GM21786 (cell line): ENCODE data around the gene OR52R1.
A peak's percentile ranks its signal among the peaks of the same experiment; 100 is the strongest.
"Not testable (repeated sequence)": the region's sequence is repeated elsewhere in the genome, so short reads cannot be mapped to it uniquely, and the experiment has no call there.

Experiments used
- ATAC-seq: cut with Tn5 transposase; IDR thresholded peaks from one replicate; pipeline ENCODE4 v1.9.1; 2021; ENCODE audit not compliant: unreplicated experiment

OR52R1 gene

DNA sequence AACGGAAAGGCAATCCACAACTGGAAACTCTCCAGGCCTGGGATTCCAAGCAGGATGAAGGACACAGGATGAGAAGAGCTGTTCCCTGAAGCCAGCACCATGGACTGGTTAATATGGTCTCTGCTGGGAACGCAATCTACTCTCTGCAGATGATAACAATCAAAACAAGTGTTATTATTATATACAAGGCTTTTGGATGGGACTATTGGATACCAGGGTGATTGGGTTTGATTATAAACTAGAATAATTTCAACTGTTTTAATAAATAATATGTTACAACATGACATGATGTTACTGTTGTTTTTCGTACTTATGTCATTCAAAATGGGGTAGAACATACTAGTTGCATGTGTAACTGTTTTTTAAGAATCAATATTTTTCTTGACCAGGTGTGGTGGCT lies at the start of gene OR52R1:
OR52R1 (minus strand) TSS at position 101 of the 400 bp plus-strand sequence; CDS start at position 101, 0 bp downstream.
- ATAC-seq: no peak

DNA sequence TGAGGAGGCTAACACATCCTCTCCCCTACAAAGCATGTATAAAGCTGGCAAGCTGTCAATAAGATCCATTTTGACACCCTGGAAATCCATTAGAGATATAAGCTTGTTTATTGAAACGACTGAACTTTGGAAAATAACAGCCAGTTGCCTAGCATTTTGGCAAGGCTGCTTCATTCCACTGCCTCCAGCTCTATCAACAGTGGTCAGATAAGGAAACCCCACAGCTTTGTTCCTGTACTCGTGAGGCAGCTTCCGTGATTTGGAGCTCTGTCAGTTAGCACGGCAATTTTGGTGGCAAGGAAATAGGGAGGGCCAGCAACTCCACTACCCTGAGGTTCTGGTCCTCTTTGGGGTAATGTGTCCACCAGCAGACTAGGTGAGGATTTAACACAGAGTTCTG lies 46.9 kb upstream of the OR52R1 start:
- ATAC-seq: no peak

DNA sequence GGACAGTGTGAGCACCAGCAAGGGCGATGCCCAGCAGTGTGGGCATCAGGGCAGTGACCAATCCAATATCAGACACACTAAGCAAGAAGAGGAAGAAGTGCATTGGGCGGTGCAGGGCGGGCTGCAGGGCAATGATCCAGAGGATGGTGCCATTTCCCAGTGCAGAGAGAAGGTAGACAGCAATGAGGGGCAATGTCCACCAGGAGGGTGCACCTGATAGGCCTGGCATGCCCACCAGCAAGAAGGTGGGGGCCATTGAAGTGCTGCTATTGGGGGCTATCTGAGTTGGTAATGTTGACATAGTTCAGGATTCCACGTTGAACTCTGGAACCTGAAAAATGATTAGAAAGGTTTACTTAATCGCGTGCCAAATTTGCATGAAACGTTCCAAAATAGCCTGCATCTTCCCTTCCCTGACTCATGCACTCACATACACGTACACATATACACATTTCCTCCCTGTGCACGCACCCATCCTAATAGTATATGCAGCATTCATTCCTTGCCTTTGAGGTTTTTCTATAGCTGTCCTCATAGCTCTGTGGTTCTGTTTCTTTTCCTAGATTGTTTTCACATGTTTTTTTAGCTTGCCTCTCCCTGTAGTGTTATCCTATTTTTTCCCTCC lies 44.8 kb upstream of the OR52R1 start, which contains the start of gene OR51S1:
OR51S1 (minus strand) TSS at position 301 of the 625 bp plus-strand sequence; CDS start at position 301, 0 bp downstream.
- ATAC-seq: no peak

DNA sequence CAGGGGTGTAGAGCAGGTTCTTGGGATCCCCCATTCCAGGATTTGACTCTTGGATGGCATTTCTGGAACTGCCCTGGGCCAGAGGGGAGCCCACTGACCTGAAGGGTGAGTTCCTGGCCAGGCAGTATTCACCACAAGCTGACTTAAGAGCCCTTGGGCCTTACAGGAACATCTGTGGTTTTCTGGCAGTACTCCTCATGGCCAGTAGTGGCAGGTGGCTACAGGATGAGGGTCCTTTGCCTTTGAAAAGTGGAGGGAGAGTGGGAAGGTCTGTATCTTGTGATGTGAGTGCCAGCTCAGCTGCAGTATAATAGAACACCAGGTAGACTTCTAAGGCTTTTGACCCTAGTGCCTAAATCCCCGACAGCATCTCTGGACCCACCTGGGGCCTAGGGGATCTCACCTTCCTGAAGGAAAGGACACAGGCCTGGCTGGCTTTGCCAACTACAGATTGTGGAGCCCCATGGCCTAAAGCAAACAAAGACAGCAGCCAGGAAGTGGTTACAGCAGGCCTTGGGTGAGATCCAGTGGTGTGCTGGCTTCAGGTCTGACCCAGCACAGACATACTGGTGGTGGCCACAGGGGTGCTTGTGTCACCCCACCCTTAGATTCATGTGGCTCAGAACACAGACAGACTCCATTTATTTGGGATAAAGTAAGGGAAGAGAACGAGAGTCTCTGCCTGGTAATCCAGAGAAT lies 35.8 kb upstream of the OR52R1 start:
- no peak for ATAC-seq

DNA sequence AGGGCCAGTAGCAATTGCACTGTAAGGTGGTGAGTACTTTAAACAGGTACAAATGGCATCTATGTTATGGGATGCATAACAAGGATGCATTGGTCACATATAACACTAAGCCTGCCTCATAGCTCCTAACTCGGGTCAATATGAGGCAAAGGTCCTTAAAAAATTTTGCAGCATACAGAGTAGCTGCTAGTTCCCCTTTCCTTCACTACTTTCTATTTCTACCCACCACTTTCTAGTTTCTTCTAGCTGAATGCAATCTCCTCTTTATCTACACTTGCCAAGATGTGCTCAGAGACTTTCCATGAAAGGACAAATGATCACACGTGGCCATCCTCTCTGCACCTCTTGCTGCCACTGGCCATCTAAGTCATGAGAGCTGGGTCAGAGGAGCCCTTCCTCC lies 26.7 kb upstream of the OR52R1 start:
- no peak for ATAC-seq

DNA sequence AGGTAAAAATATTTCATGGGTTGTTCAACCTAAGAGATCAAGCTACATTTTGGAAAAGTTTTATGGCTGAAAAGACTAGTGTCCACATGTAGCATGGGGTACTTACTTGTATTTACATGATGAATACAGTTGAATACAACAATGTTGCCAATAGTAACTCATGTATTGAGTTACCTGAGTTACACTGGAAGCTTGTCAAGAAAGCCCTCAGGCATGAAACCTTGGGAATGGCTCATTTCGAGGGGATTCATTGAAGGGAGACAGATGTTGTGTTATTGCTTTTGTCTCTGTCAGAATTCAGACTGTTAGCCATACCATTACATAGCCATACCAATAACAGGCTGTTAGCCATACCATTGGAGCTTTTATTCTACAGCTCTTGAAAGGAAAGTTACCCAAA lies 26.2 kb upstream of the OR52R1 start:
- no peak for ATAC-seq

DNA sequence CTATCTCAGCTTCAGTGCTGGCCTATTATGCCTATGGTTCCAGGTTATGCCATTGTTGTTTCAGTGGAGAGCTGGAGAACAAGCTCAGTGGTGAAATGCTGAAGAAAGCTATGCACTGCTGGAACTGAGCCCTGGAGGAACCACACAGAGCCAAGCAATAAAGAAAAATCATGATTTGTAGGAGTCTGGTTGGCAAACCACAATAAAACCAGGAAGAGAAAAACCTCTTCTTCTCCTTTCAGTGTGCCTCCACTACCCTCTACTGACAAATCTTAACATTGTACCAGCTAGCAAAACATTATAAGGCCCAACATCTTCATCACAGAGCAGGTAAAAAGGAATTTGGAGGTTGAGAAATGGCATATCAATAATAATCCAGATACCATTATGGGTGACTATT lies 22.2 kb upstream of the OR52R1 start:
- no peak for ATAC-seq

DNA sequence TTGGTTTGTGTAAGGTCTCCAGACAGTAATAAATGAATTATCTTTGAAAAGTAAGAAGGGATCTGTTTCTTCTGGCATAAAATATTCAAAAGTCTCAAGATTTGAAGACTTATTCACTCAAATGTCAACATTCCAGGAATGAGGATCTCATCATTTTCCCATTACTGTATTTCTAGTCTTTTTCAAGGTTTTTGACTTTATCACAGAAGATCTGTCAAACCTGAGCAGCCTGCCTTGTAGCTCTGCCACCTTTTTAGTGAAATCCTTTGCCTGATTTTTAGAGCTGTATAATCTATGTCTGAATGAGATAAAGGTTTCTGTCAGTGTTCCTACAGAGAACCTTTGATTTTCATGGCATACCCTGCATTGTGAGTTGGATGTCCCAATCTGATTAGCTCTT lies 21.0 kb upstream of the OR52R1 start:
- no peak for ATAC-seq

DNA sequence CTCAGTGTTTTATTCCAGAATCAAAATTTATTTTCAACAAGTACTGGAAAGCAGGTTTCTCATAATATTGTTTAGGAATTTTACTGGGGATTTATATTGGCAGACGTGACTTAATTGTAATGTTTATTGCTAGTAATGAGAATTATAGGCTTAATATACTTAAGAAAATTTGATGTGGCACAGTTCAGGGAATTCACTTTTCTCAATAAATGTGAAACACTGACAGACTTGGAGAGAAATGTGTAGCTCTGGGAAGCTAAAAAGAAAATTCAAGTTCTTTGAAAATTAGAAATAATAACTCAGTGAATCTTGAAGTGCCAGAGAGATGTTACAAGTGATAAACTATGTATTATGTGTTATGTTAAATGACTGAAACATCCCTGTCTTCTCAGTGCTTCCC lies 16.8 kb upstream of the OR52R1 start, which contains the start of gene OR51F2:
OR51F2 (plus strand) TSS at position 301 of the 400 bp plus-strand sequence. CDS start 101 bp downstream, outside the sequence.
- no peak for ATAC-seq

DNA sequence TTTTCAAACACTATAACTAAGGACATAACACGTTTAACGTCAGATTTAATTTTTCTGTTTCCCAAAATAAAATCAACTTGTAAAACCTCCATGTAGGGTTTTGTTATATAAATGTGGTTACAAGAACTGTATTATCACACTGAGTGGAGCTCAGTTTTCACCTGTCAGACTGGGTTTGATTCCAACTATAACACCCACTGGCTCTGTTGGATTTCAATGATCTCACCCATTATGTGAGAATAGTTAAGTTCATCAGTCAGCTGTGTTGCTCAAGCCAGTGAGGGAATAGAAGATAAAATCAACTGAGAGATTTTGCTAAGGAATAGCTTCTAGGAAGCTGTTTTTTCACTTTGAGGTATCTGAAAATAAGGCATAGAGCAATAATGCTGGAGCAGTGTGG lies 5.1 kb upstream of the OR52R1 start:
- no peak for ATAC-seq

DNA sequence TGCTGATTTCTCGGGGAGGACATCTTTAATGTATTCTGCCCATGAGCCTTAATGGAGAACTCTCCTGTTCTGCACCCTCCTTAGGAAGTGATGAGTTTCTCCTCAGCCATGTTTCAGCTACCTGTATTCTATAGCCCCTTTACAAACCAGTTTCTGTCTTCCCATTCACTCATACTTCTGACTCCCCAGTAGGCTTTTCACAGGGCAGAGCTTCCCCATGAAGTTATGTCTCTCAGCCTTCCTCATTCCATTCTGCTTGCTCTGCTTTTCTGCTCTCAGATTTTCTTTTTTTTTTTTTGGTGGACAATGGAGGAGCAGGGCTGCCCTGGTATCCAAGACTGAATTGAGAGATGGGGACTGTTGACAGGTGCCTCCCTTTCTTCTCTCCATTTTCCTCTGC lies 4.3 kb upstream of the OR52R1 start:
- no peak for ATAC-seq

DNA sequence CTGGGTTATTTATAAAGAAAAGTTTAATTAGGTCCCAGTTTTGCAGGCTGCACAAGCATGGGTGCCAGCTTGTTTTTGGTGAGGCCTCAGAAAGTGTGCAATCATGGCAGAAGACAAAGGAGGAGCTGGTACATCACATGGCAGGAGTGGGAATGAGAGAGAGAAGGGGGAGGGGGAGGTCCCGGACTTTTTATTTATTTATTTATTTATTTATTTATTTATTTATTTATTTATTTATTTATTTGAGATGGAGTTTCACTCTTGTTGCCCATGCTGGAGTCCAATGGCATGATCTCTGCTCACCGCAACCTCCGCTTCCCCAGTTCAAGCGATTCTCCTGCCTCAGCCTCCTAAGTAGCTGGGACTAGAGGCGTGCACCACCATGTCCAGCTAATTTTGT lies 2.9 kb downstream of the OR52R1 start:
- ATAC-seq: not testable (repeated sequence)

DNA sequence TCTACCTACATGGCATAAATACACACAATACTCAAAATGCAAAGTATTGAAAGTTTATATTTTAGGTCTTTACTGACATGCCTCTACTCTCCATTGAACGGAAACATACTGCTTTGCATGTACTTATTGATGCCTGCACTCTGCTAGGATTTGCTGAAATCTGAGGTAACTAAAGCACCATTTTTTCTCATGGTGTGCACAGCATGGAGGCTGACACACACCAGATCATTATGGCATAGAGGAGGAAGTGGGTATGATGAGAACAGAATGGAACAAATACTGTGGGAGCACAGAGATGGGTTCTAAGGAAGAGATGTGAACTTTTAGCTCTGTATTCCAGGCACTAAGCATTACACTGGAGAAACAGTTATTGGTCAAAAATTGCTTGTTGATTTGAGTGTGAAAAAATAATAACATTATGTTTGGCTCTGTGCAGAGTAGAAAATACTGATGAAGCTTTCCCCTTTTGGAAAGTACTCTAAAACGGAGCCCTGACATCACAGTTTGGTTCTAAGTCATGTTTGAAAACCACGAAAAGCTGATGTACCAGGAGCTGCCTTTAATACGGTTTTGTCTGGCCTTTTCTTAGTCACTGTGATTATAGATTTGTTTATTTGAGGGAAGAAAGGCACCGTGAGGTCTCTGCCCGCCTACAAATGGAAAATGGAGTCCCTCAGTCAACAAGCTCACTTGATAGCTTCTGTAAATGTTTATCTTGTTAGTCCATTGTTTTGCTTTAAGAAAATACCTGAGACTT lies 5.6 kb downstream of the OR52R1 start:
- no peak for ATAC-seq

DNA sequence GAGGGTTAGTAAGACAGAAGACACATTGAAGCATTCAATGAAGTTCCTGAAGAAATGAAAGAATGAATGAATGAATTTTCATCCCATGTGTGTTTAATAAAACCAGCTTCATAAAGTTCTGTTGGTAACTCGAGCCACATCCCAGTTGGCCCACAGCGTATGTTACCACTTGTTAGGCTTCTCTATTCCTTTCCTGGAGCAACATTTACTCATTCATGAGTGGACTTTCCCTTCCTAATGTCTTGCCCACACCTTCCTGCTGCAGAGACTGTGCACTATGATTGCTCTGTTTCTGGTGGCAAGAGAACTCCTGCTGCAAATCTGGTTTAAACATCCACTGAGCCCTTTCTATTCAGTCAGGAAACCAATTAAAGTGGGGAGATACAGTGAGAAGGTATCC lies 7.0 kb downstream of the OR52R1 start:
- ATAC-seq: no peak

DNA sequence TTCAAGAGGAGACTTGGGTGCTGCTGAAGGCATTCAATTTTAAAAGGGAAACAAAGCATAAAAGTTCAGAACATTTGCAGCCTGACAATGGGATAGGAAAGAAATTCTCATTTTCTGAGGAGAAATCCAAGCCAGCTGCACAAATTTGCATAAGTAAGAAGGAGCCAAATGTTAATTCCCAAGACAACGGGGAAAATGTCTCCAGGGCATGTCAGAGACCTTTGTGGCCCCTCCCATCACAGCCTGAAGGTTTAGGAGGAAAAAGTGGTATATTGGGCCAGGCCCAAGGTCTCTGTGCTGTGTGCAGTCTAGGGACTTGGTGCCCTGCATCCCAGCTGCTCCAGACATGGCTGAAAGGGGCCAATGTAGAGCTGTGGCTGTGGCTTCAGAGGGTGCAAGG lies 21.7 kb downstream of the OR52R1 start:
- no peak for ATAC-seq

DNA sequence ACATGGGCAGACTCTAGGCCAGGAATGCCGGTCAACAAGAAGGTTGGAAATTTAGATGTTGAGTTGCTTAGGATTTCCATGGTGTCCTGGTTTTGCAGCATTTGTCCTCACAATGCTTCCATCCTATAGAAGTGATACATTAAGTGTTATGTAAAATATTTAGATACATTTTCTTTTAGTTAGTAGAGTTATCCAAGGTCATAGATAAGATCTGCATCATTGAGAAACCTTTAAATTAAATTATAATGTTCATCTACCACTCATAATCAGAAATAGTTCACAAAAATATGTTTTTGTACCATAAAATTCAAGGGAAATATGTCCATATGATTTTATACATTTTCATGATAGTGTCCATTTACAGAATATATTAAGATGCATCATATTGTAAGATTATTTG lies 34.3 kb downstream of the OR52R1 start, which contains the start of gene OR51F1:
OR51F1 (minus strand) TSS at position 101 of the 400 bp plus-strand sequence; CDS start at position 101, 0 bp downstream.
- ATAC-seq: no peak

DNA sequence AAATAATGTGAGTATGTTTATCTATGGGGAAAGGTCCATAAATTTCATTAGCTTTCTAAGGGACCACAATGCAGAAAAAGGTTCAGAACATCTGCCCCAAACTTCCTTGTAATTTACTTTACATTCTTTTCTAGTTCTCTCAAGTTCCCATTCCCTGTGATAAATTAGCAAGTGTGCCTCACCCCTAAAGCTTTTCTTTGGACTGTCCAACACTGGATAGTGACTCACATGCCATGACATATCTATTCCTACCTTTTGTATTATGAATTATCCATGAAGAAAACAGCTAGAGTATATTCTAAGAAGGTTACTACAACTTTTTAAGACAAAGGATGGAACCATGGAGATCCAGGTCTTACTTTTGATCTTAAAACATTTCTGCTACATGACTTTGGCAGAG lies 36.1 kb downstream of the OR52R1 start:
- ATAC-seq: no peak

DNA sequence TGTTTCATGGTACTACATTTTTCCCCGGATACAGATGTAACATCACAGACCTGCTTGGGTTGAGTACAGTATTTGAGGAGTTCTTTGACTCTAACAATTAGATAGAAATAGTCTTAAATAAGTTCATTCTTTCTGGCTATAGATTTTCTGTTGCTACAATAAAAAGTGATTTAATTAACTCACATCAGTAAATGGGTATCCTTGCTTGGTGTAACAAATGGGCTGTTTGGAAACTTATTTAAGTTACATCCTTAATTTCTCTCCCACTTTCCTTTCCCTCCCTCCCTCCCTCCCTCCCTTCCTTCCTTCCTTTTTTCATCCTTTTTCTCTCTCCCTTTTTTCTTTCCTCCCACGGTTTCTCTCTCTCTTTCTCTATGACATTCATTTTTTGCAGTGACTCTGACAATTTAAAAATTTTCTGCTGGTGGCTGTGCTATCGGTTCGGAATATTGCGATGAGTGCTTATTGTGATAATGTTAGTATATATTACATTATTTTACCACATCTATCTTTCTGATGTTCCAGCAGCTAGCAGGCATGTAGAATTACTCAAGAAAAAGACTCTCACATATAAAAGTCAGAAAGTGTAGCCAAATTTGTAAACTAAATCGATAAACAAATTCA lies 37.6 kb downstream of the OR52R1 start:
- no peak for ATAC-seq

DNA sequence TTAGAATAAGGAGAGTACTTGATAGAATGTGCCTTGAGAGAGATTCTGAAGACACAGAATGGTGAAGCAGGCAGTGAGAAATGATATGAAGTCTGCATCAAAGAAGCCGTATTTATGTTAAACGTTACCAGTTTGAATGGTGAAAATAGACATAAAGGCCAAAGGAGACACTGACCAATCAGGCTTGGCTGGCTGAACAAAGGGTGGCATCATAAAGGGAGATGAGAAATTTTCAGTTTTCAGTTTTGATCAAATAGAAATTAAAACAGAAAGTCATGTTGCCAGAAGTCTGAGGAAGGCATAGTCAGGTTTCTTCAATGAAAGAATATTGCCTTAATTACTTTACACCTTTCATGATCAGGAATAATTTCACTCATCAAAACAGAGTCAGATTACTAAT lies 41.1 kb downstream of the OR52R1 start:
- ATAC-seq: peak; percentile 86
